GM19099 (cell line): ENCODE measurements around the gene TMEM184B.

ENCODE experiments used
- POLR2A ChIP-seq: IDR thresholded peaks from 3 replicates; pipeline ENCODE4 v1.6.1; 2011; ENCODE audit warnings: low read depth; ENCODE audit not compliant: insufficient read length; ENCODE audit errors: extremely low read depth

The TMEM184B gene

GRCh38 chr22:38295863-38296262 lies 23.1 kb upstream of the TMEM184B start:
- TF ChIP-seq POLR2A: no peak

DNA sequence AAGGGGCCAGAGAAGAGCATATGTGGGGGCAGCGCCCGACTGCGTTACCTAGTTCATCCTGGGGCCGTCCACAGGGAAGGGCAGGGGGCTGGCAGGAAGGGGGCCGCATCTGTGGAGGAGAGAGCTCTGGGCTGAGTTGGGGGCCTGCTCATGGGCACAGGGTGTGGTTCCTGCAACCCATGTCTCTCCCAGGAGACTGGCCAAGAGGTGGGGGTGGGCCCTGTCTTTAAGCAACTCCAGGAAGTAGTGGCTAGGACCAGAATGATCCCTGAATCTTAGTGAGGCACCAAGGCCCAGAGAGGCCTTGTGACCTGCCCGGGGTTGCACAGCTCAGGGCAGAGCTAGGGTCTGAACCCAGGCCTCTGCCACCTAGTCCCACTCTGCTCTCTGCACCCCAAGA lies 22.5 kb upstream of the TMEM184B start:
- TF ChIP-seq POLR2A: no peak

- TF ChIP-seq POLR2A: no peak
Measured at GRCh38 chr22:38294193-38294592, 21.4 kb upstream of the TMEM184B start.

GRCh38 chr22:38292694-38293093 lies 19.9 kb upstream of the TMEM184B start:
- no peak for TF ChIP-seq POLR2A

DNA sequence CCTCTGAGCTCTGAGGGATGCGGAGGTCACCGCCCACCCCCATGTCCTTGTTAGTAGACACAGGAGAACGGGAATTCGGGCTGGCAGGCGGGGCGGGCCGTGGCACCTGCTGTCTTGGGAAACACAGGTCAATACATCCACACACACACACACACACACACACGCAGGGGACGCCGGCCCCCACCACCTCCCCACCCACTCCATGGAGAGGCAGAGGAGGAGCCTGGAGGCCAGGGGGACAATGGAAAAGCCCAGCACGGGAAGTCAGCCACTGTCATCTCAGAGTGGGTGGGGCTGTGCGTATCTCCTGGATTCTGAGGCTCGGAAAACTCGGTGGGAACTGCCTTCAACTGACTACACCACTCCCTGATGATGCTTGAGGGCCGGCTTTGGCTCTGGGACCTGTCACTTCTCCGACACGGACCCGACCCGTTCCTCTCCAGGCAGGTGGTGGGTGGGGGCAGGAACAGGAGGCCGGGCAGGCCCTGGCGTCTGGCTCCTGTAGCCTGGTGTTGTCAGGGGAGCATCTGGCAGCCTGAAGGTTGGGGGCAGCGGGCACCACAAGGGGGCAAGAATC lies 18.5 kb upstream of the TMEM184B start:
- TF ChIP-seq POLR2A: no peak

- no peak for TF ChIP-seq POLR2A
Measured at GRCh38 chr22:38290347-38290746, 17.5 kb upstream of the TMEM184B start.

GRCh38 chr22:38289583-38290082 lies 16.8 kb upstream of the TMEM184B start:
- no peak for TF ChIP-seq POLR2A

DNA sequence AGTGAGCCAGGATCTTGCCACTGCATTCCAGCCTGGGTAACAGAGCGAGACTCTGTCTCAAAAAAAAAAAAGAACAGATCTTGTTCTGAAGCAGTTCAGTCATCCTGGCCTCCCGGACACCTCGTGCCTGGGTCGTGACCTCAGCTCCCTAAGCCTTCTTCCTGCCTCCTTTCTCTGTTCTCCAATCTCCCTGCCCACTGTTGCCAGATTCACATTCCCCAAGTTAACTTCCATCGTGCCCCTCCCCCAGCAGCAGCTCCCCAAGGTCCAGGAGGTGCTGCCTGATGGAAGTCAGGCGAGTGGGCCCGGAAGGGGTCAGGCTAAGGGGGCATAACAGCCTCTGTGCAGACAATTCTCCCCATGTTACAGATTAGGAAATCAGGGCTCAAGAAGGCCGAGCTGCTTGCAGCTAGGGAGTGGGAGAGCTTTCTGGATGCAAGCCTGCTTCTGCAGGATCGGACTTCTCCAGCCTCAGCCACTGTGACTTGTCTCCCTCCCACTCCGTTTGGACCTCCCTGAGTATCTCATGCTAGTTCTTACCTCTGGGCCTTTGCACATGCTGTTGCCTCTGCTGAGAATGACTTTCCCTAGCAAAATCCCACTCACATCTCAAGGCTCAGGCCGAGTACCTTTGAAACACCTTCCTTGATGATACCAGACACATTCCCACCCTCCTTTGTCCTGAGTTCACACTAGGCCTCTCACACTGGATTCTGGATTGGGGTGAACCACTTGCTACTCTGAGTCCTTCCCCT lies 14.3 kb upstream of the TMEM184B start:
- no peak for TF ChIP-seq POLR2A

DNA sequence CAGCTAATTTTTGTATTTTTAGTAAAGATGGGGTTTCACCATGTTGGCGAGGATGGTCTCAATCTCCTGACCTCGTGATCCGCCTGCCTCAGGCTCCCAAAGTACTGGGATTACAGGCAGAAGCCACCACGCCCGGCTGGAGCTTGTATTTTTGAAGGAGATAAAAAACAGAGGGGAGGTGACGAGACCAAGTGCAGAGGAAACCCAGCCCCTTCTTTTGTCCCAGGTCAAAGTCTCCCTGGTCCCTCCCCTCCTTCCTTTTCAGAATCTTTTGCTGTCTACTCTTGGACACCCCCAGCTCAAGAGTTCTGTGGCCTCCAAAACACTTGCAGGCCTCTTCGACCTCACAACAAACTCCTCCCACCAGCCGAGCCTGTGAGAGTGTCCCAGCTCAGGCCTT lies 12.2 kb upstream of the TMEM184B start:
- no peak for TF ChIP-seq POLR2A

- TF ChIP-seq POLR2A: no peak
Measured at GRCh38 chr22:38284042-38284402, 11.2 kb upstream of the TMEM184B start.

- no peak for TF ChIP-seq POLR2A
Measured at GRCh38 chr22:38282397-38282796, 9.6 kb upstream of the TMEM184B start.

DNA sequence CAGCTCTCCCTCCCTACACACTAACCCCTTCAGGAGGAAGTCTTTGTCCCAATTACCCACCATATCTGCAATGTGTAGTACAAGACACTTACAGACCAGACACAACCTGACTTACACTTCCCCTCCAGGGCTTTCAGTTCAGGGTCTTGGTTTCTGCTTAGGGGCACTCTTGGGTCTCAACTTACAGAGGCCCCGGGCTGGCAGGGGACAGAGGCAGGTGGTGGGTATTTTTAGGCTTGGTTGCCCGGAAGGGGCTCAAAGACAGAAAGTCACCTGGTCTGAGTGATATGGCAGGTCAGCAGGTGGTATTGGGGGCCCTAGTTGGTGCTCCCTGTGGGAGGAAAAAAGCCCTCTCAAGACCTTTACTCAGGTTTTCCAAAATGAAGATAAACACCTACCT lies 3.4 kb upstream of the TMEM184B start:
- TF ChIP-seq POLR2A: no peak

DNA sequence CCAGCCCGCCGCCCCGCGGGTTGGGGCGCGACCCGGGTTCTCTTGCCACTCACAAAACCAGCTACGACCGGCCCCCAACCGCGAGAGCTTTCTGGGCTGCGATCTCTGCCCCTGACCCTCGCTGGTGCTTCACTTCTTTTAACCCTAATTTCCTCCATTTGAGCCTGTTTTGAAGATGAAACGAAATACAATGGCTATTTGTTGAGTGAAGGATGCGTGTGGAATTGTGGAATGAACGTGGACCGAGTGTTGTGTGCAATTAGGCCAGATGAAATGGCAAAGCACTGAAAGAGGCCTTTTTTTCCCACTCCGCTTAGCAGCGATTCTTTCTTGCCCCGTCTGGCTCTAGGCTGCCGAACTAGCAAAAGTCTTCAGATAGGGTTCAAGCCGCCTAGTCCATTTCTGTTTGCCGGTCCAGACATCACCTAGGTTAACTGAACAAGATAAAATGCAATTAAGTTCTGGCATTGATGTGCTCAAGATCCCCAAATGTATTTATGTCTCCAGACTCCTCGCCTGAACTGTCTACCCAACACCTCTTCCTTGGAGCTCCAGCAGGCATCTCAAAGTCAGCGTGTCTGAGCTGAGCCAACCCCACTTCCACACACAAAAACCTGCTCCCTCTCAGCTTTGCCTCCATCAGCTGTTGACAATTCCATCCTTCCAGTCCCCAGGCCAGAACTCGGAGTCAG lies 471 bp upstream of the TMEM184B start:
- no peak for TF ChIP-seq POLR2A

DNA sequence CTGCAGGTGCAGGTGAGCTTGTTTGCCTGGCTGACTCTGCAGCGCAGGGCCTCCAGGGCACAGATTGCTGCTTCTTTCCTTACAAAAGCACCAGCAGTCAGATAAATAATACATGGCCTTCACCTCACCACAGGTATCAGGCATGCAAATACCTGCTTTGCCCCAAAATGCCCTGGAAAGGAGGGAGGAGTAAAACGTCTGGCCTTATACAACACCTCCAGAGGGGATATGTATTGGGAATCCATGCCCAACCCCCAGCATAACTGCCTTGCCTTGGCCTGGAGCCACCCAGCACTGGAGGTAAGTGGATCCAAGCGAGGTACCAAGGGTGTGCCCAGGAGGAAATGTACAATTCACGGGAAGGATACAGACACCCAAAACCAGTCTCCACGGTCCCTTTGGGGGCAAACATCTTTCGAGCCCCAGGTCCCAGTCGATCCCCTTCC lies 860 bp downstream of the TMEM184B start:
- no peak for TF ChIP-seq POLR2A

GRCh38 chr22:38271101-38271500 lies 1.7 kb downstream of the TMEM184B start:
- no peak for TF ChIP-seq POLR2A
